SHP77 (cell line): ENCODE measurements around the gene NLRC5.

Experiments used
- DNase-seq, 2 experiments: peaks; one replicate each; lab custom pipeline; 2025; lab: John Stamatoyannopoulos, UW

The NLRC5 gene

GRCh38 chr16:57025941-57026777 is 36.8 kb downstream of the NLRC5 start:
- DNase-seq = peak; percentile 18 to 67

GRCh38 chr16:57026778-57027062 is 37.4 kb downstream of the NLRC5 start:
- no peak for DNase-seq

GRCh38 chr16:57027067-57027466 is 37.7 kb downstream of the NLRC5 start:
- DNase-seq = no peak

- DNase-seq = no peak
Measured at GRCh38 chr16:57028086-57028485, 38.7 kb downstream of the NLRC5 start.

GRCh38 chr16:57029161-57030160 is 40.1 kb downstream of the NLRC5 start:
- no peak for DNase-seq

- no peak for DNase-seq
Measured at GRCh38 chr16:57030346-57030902, 41.1 kb downstream of the NLRC5 start.

GRCh38 chr16:57031156-57031555 is 41.8 kb downstream of the NLRC5 start:
- DNase-seq = no peak

GRCh38 chr16:57032346-57032745 is 43.0 kb downstream of the NLRC5 start:
- no peak for DNase-seq

GRCh38 chr16:57032931-57033330 is 43.6 kb downstream of the NLRC5 start:
- no peak for DNase-seq

GRCh38 chr16:57036315-57036714 is 47.0 kb downstream of the NLRC5 start:
- no peak for DNase-seq

GRCh38 chr16:57036945-57037344 is 47.6 kb downstream of the NLRC5 start:
- no peak for DNase-seq

GRCh38 chr16:57038166-57038565 is 48.8 kb downstream of the NLRC5 start:
- no peak for DNase-seq

- DNase-seq = no peak
Measured at GRCh38 chr16:57039148-57039812, 49.9 kb downstream of the NLRC5 start.

GRCh38 chr16:57041182-57042156 is 52.1 kb downstream of the NLRC5 start:
- DNase-seq = no peak

GRCh38 chr16:57042157-57043111 is 53.1 kb downstream of the NLRC5 start:
- no peak for DNase-seq

GRCh38 chr16:57043248-57043647 is 53.9 kb downstream of the NLRC5 start:
- DNase-seq = no peak

GRCh38 chr16:57044931-57045693 is 55.8 kb downstream of the NLRC5 start:
- DNase-seq = no peak

GRCh38 chr16:57045694-57046381 is 56.5 kb downstream of the NLRC5 start:
- DNase-seq = peak; percentile 29 to 62
